ENCODE data around the gene PCGF3. TPM values are rescaled to one million over a fixed set of nuclear protein-coding genes. Genes with fewer than 3 reads are reported as not detected.
"Not testable (repeated sequence)": the region's sequence is repeated elsewhere in the genome, so short reads cannot be mapped to it uniquely, and the experiment has no call there.

The PCGF3 gene
- total RNA-seq, 1 donor from 2014 or later, result 88.1 TPM

DNA sequence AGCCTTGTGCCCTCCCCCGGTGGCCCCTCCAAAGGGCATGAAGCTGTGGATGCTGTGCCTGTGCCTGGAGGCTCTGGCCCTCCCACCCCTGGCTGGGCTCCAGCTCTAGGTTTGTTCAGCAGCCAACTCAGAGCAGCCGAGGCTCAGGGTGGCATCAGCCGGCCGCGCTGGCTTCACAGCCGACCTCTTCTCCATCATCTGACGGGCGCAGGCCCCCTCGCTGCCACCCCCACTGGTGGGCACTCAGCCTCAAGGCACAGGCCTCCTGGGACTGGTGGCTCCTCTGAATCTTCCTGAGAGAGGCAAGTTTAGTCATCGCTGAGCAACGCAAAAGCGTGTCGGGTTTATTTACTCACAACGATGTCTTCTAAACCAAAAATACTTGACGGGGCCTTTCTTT lies 46.0 kb downstream of the PCGF3 start:
- no peak overlapping the region for H3K4me3 Mint-ChIP-seq
- no peaks in the 10 kb centered on the region for H3K27me3 Mint-ChIP-seq (ENCODE audit: low read depth)
- H3K27ac Mint-ChIP-seq, result no peak overlapping the region
- H3K9me3 Mint-ChIP-seq, result no peaks in the 10 kb centered on the region
- H3K4me1 Mint-ChIP-seq, result no peaks in the 10 kb centered on the region
- H3K36me3 Mint-ChIP-seq, result peaks cover 44% of the 10 kb centered on the region
- TF ChIP-seq CTCF (IDR thresholded peaks at IDR 0.05; ENCODE audit: unreplicated experiment), result no peak
- no peak for DNase-seq (ENCODE audit: low spot score in 2 of 2, unreplicated experiment in 2 of 2)

- Mint-ChIP-seq H3K4me1 (no peaks in the 10 kb centered on the region), H3K9me3 (no peaks in the 10 kb centered on the region), H3K4me3 (no peak overlapping the region), H3K36me3 (peaks cover 50% of the 10 kb centered on the region), H3K27me3 (ENCODE audit: low read depth) (no peaks in the 10 kb centered on the region), H3K27ac (no peak overlapping the region)
- TF ChIP-seq CTCF (IDR thresholded peaks at IDR 0.05; ENCODE audit: unreplicated experiment), result no peak
- DNase-seq (ENCODE audit: low spot score in 2 of 2, unreplicated experiment in 2 of 2), result no peak
Observed at GRCh38 chr4:752196-752861, 46.7 kb downstream of the PCGF3 start.

- H3K36me3 Mint-ChIP-seq, result peaks cover 48% of the 10 kb centered on the region
Observed at GRCh38 chr4:753186-753585, 47.6 kb downstream of the PCGF3 start.

DNA sequence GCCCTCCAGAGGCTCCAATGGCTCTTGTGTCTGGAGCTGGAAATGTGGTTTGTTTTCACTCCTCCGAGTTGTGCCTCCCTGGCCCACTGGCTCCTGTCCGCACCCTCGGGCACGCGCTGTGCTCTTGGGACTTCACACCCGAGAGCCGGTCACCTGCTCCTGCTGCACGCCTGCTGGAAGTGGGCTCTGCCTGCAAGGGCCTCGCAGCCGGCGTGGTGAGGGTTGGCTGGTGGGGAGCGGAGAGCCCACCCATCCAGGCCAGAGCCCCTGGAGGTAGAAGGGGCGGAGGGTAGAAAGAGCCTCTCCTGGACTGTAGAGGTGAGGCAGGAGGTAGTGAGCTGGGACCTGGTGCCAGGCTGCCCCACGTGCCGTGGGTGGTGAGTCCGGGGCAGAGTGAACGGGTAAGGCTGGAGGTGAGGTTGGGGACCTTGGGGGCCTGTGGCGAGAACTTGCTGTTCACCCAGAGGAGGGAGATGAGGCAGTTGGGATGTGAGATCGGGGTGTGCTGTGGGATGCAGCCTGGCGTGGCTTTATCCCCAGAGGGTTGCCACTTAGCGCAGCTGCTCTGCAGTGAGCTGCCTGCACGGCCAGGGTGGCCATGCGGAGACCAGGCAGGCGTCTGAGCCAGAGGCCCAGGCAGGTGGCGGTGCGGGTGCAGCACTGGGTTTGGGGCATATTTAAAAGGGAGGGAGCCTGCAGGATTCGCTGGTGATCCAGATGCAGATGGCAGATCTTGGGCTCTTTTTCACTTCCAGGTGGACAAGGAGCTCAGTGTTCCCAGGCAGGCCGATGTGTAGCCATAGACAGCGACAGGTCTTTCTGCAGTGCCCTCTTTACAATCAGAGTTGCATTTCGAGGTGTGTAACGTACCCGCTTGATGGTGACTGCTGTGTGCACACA lies 48.8 kb downstream of the PCGF3 start:
- no peak for DNase-seq (ENCODE audit: low spot score in 2 of 2, unreplicated experiment in 2 of 2)
- Mint-ChIP-seq H3K27me3 (ENCODE audit: low read depth) (no peaks in the 10 kb centered on the region), H3K4me1 (no peaks in the 10 kb centered on the region), H3K9me3 (no peaks in the 10 kb centered on the region), H3K36me3 (peaks cover 41% of the 10 kb centered on the region), H3K4me3 (no peak overlapping the region), H3K27ac (no peak overlapping the region)
- TF ChIP-seq CTCF (IDR thresholded peaks at IDR 0.05; ENCODE audit: unreplicated experiment), result no peak

More at GRCh38 chr4:753186-753585, 47.6 kb downstream of the PCGF3 start:
- H3K27ac Mint-ChIP-seq; H3K9me3 Mint-ChIP-seq; H3K4me1 Mint-ChIP-seq; H3K27me3 Mint-ChIP-seq (ENCODE audit: low read depth); DNase-seq (ENCODE audit: low spot score in 2 of 2, unreplicated experiment in 2 of 2); H3K4me3 Mint-ChIP-seq: not testable (repeated sequence)

GRCh38 chr4:757111-757510 lies 51.5 kb downstream of the PCGF3 start:
- no peak for DNase-seq (ENCODE audit: low spot score in 2 of 2, unreplicated experiment in 2 of 2)
- H3K27me3 Mint-ChIP-seq (ENCODE audit: low read depth), result no peaks in the 10 kb centered on the region
- H3K4me1 Mint-ChIP-seq, result no peaks in the 10 kb centered on the region
- peaks cover 8% of the 10 kb centered on the region for H3K9me3 Mint-ChIP-seq
- H3K27ac Mint-ChIP-seq, result no peak overlapping the region
- H3K36me3 Mint-ChIP-seq, result peaks cover 49% of the 10 kb centered on the region
- TF ChIP-seq CTCF (IDR thresholded peaks at IDR 0.05; ENCODE audit: unreplicated experiment), result no peak
- no peak overlapping the region for H3K4me3 Mint-ChIP-seq

GRCh38 chr4:759810-760209 lies 54.2 kb downstream of the PCGF3 start:
- not testable (repeated sequence) for H3K4me1 Mint-ChIP-seq; H3K9me3 Mint-ChIP-seq; H3K4me3 Mint-ChIP-seq; DNase-seq (ENCODE audit: low spot score in 2 of 2, unreplicated experiment in 2 of 2); H3K27me3 Mint-ChIP-seq (ENCODE audit: low read depth)
- peak overlapping the region; percentile 40 for H3K27ac Mint-ChIP-seq
- H3K36me3 Mint-ChIP-seq, result peaks cover 61% of the 10 kb centered on the region
